Muscle layer of colon (tissue), 2 donors: Measurements from ENCODE around the gene PRSS53.

ENCODE experiments used
- H3K27ac ChIP-seq: one replicate; pipeline ENCODE4 v1.7.0; 2013; ENCODE audit warnings: low read depth, mild to moderate bottlenecking, low read length, moderate library complexity
- H3K27me3 ChIP-seq, 2 donors: one replicate each; pipeline ENCODE4 v1.7.0; 2013; ENCODE audit warnings: low read length in 2 of 2, mild to moderate bottlenecking in 2 of 2; ENCODE audit not compliant: insufficient read depth in 2 of 2, control insufficient read depth in 1 of 2
- H3K36me3 ChIP-seq: one replicate; pipeline ENCODE4 v1.7.0; 2013; ENCODE audit warnings: mild to moderate bottlenecking, low read length; ENCODE audit not compliant: insufficient read depth
- H3K4me1 ChIP-seq: one replicate; pipeline ENCODE4 v1.7.0; 2013; ENCODE audit warnings: mild to moderate bottlenecking, low read length; ENCODE audit not compliant: insufficient read depth
- H3K4me3 ChIP-seq, 2 donors: one replicate each; pipeline ENCODE4 v1.7.0; 2013; ENCODE audit warnings: low read length in 2 of 2, low read depth in 1 of 2, mild to moderate bottlenecking in 1 of 2, moderate library complexity in 1 of 2
- H3K9ac ChIP-seq: one replicate; pipeline ENCODE4 v1.7.0; 2013; ENCODE audit warnings: low read length
- H3K9me3 ChIP-seq: one replicate; pipeline ENCODE4 v1.7.0; 2013; ENCODE audit warnings: mild to moderate bottlenecking, low read length
- donor health status: abdominal sarcoma.
- donor health status: Adenocarcinoma of cecum.

Gene PRSS53

GRCh38 chr16:31113121-31114120 lies 24.7 kb upstream of the PRSS53 start:
- peaks cover 26% of the 10 kb centered on the region for H3K4me1 ChIP-seq

GRCh38 chr16:31112711-31113110 lies 24.0 kb upstream of the PRSS53 start:
- H3K9ac ChIP-seq, result no peak overlapping the region
- H3K36me3 ChIP-seq, result peaks cover 36% of the 10 kb centered on the region
- H3K27ac ChIP-seq, result no peak overlapping the region
- H3K4me3 ChIP-seq, result no peak overlapping the region
- H3K9me3 ChIP-seq, result no peaks in the 10 kb centered on the region
- peaks cover 23% of the 10 kb centered on the region for H3K4me1 ChIP-seq
- no peaks in the 10 kb centered on the region for H3K27me3 ChIP-seq

More at GRCh38 chr16:31113121-31114120, 24.7 kb upstream of the PRSS53 start:
- Histone ChIP-seq H3K27me3 (no peaks in the 10 kb centered on the region), H3K9me3 (no peaks in the 10 kb centered on the region), H3K9ac (no peak overlapping the region), H3K4me3 (no peak overlapping the region), H3K27ac (peak overlapping the region; percentile 68), H3K36me3 (peaks cover 36% of the 10 kb centered on the region)

- Histone ChIP-seq H3K9me3 (no peaks in the 10 kb centered on the region), H3K27ac (no peak overlapping the region), H3K4me1 (peaks cover 23% of the 10 kb centered on the region), H3K4me3 (no peak overlapping the region), H3K9ac (no peak overlapping the region), H3K27me3 (no peaks in the 10 kb centered on the region), H3K36me3 (peaks cover 36% of the 10 kb centered on the region)
Observed at GRCh38 chr16:31111881-31112466, 23.2 kb upstream of the PRSS53 start.

GRCh38 chr16:31110106-31111034 lies 21.6 kb upstream of the PRSS53 start:
- no peaks in the 10 kb centered on the region for H3K9me3 ChIP-seq
- no peaks in the 10 kb centered on the region for H3K27me3 ChIP-seq
- H3K4me3 ChIP-seq, result no peak overlapping the region
- peaks cover 36% of the 10 kb centered on the region for H3K36me3 ChIP-seq
- H3K27ac ChIP-seq, result no peak overlapping the region
- no peak overlapping the region for H3K9ac ChIP-seq
- H3K4me1 ChIP-seq, result peaks cover 23% of the 10 kb centered on the region

GRCh38 chr16:31109622-31110021 lies 20.9 kb upstream of the PRSS53 start:
- H3K27me3 ChIP-seq, result no peaks in the 10 kb centered on the region
- H3K9ac ChIP-seq, result no peak overlapping the region
- H3K36me3 ChIP-seq, result peaks cover 36% of the 10 kb centered on the region
- H3K9me3 ChIP-seq, result no peaks in the 10 kb centered on the region
- H3K4me3 ChIP-seq, result no peak overlapping the region
- peaks cover 23% of the 10 kb centered on the region for H3K4me1 ChIP-seq
- no peak overlapping the region for H3K27ac ChIP-seq

GRCh38 chr16:31108794-31109558 lies 20.2 kb upstream of the PRSS53 start:
- H3K27ac ChIP-seq, result peak overlapping the region; percentile 94
- peaks cover 22% of the 10 kb centered on the region for H3K4me1 ChIP-seq
- peaks cover 36% of the 10 kb centered on the region for H3K36me3 ChIP-seq
- peak overlapping the region; percentile 72 to 100 for H3K4me3 ChIP-seq
- no peaks in the 10 kb centered on the region for H3K27me3 ChIP-seq
- H3K9me3 ChIP-seq, result no peaks in the 10 kb centered on the region
- peak overlapping the region; percentile 44 for H3K9ac ChIP-seq

- Histone ChIP-seq H3K4me1 (peaks cover 15% of the 10 kb centered on the region), H3K36me3 (peaks cover 36% of the 10 kb centered on the region), H3K9ac (peak within 1 kb of the TSS; percentile 44), H3K9me3 (no peaks in the 10 kb centered on the region), H3K27me3 (no peaks in the 10 kb centered on the region), H3K4me3 (peak within 1 kb of the TSS; percentile 72 to 100), H3K27ac (peak within 1 kb of the TSS; percentile 94)
Observed at GRCh38 chr16:31108035-31108793, 19.5 kb upstream of the PRSS53 start, which contains the start of gene BCKDK. Gene BCKDK, plus strand, starts transcription at chr16:31108386. Its CDS starts 838 bp downstream, at chr16:31109224.

- Histone ChIP-seq H3K9ac (no peak overlapping the region), H3K27ac (no peak overlapping the region), H3K4me3 (peak overlapping the region in 1 of 2 donors; percentile 72)
Observed at GRCh38 chr16:31107465-31107867, 18.7 kb upstream of the PRSS53 start.

GRCh38 chr16:31106509-31107464 lies 18.0 kb upstream of the PRSS53 start:
- H3K27ac ChIP-seq, result no peak overlapping the region
- H3K4me3 ChIP-seq, result no peak overlapping the region
- H3K27me3 ChIP-seq, result no peaks in the 10 kb centered on the region
- peaks cover 24% of the 10 kb centered on the region for H3K36me3 ChIP-seq
- no peaks in the 10 kb centered on the region for H3K9me3 ChIP-seq
- no peak overlapping the region for H3K9ac ChIP-seq
- H3K4me1 ChIP-seq, result peaks cover 15% of the 10 kb centered on the region

More at GRCh38 chr16:31107465-31107867, 18.7 kb upstream of the PRSS53 start:
- H3K27me3 ChIP-seq, result no peaks in the 10 kb centered on the region
- peaks cover 15% of the 10 kb centered on the region for H3K4me1 ChIP-seq
- peaks cover 31% of the 10 kb centered on the region for H3K36me3 ChIP-seq
- H3K9me3 ChIP-seq, result no peaks in the 10 kb centered on the region
